CD4-positive, alpha-beta T cell treated with Interleukin-4 for 4 hours (primary cell): ENCODE measurements around the gene LILRA6.
"Not testable (repeated sequence)": the region's sequence is repeated elsewhere in the genome, so short reads cannot be mapped to it uniquely, and the experiment has no call there.

Source experiments
- DNase-seq: peaks from one replicate; pipeline ENCODE4 v3.0.0-alpha.2; 2020

The LILRA6 gene

GRCh38 chr19:54262066-54262465, 19.5 kb upstream of the LILRA6 start:
- DNase-seq = no peak

DNA sequence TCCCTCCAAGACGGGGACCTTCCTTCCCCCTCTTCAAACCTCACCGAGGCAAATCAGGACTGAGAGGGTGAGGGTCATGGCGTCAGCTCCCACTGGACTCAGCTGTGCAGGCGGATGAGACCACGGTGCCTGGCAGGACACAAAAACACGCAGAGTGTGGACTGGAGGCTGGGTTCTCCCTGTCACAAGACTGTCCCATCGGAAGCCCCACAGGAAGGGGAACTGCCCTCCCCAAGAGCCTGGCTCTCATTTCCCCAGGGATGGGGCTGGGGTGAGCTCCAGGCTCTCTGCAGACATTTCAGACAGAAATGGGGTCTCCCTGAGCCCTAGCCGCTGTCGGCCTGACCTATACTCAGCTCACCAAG, 14.5 kb upstream of the LILRA6 start, which contains the start of gene LILRB5:
LILRB5 (minus strand) TSS at position 158 of the 365 bp plus-strand sequence; CDS start at position 78, 80 bp downstream.
- DNase-seq = no peak

DNA sequence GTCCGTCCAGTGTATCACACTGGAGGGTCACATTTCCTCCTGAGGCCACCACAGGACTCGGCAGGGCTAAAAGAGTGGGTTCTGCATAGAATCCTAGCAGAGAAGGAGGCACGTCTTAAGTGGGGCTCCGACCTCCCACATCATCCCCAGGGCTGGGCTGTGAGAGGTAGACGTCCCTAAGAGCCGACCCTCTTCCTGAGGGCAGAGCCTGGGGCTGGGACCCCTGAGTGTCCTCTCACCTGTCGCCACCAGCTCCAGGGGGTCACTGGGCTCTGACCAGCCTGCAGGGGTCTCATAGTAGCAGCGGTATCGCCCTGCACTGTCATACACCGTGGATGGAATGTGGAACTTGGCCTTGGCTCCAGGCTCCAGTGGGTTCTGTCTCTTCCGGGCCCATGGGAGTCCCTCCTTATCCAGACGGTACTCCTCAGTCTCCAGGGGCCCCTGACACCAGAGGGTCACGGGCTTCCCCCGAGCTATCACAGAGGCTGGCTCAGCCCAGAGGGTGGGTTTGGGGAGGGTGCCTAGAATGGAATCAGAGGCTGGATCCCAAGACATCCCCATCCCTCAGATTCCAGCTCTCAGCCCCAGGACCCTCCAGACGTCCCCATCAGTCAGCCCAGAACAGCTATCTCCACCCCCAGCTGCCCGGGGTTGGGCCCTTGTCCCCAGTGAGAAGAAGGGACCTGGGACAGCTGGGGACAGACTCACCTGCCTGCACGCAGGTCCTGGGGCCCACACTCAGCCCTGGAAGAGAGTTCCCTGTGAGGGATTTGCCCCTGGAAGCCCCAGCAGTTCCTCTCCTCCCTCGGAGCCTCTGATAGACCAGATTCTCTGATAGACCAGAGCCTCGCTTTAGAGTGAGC, 13.9 kb upstream of the LILRA6 start:
- no peak for DNase-seq

DNA sequence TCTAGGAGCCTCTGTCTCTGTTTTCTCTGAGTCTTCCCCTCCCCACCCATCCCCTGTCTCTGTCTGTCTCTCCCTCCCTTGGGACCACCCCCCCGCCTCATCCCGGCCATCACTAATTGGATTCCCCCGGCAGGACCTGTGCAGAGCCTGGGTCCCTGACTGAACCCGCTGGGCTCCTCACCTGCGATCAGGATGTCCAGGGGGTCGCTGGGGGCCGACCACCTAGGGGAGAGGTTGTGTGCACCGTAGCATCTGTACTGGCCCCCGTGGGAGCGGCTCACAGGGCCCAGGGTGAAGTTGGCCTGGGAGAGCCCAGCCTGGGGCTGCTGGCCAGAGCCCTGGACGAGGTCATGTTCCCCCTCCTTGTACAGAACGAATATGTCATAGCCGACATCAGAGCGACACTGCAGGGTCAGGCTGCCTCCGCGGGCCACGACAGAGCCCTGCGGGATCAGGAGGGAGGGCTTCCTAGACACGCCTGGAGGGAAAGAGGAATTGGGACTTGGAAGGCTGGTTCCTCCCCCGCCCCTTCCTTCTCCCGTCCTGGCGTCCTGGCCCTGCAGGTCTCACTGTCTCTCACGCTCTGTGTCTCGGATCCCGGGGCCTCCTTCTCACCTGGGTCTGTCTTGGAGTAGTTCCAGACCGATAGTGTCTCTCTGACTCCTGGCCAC, 12.7 kb upstream of the LILRA6 start:
- DNase-seq = no peak

DNA sequence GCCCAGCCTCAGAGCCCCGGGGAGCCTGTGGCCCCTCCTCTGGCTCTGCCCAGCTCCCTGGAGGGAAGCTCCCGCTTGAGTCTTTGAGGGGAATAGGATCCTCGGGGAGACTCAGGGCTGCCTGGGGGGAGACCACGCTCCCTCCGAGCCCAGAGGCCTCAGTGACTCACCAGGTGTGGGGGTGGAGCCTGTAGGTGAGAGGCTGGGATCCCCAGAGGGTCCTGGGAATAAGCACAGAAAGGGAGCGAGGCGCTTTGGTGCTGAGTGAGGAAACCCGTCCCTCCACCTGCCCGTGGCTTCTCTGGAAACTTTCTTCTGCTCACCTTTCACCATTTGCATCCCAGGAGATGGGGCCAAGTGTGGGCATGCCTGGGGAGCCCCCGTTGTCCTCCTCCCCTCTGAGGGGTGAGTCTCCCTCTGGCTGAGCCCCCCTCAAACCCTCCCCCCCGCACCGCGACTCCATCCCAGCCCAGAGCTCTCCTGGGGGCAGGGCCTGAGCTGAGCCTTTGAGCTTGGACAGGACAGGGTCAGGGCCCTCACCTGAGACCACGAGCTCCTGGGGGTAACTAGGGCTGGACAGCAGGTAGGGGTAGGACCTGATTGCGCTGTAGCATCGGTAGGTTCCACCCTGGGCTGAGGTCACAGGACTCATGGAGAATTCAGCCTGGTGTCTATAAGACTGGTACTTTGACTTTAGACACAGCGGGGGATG, 11.8 kb upstream of the LILRA6 start:
- DNase-seq = no peak

DNA sequence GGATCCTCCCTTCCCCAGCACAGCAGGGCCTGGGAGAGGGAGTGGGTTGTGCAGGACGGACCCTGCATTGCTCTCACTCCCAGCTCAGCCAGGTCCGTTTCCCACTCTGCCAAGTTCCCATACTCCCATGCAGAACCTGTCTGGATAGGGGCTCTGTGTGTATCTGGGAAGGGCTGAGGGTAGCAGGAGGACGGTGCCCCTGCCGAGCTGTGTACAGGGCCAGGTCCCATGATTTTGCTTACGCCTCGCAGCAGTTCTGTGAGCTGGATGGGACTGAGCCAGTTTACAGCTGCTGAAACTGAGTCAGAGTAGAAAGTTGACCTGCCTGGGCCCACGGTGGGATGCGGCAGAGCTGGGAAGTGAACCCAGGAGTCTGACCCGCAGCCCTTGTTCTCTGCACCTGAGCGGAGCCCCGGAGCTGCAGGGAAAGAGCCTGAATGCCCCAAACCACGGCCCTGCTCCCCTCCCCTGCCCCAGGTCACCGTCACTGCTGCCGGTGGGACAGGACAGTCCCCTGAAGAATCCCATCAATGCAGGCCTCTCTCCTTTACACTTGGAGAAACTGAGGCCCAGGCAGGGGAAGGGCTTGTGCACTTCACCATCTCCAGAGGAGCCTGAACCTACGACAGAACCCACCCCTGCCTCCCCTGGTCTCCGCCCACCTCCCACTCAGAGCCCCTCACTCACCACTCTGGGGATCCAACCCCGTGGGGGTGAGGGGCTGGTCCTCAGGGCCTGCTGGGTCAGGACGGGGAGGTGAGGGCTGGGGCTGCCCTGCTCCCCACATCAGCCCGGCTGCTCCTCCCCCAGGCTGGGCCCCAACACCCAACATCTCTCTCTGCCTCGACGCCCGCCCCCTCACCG, 11.0 kb upstream of the LILRA6 start:
- no peak for DNase-seq

- DNase-seq = no peak
Measured at GRCh38 chr19:54252845-54253244, 10.3 kb upstream of the LILRA6 start.

DNA sequence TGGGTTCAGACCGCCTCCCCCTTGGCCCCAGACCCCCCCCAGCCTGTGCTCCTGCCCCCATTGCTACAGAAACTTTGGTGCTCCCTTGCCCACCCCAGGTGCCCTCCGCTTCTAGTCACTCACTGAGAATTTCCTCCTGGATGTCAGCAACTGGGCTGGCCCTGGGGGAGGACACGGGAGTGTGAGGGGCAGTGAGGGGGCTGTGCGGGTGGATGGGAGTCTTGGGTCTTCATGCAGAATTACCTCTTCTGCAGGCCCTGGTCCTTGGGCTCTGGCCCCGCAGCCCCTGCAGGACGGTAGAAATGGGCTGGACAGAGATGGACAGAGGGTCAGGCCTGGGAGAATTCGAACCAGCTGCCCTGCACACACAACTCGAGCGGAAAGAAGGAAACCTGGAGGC, 9.7 kb upstream of the LILRA6 start:
- no peak for DNase-seq

DNA sequence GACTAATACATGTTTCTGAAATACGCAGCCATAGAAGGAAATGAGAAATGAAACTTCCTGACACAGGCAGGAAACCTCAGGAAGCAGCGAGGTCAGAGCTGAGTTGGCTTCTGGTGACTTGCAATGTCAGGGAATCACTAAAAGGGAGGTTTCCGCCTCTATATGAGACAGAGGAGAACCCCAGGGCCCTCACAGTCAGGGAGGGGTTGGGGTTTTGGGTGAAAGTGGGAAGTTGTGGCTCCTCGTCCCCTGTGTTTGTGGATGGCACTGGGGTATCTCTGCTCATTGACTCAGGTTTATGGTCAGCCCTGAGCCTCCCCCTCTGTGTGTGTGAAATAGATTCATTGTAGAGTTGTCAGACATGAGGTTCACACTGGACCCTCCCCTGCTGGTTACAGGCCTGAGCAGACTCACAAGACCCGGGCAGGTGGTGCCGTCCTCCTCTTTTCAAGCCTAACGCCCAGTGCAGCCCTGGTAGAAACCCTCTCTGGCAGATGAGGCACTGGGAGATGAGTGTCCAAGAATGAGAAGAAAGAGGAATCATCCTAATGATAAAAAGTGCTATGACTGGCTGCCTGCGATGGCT, 5.5 kb upstream of the LILRA6 start:
- peak; percentile 41 for DNase-seq

GRCh38 chr19:54247106-54247930, 4.7 kb upstream of the LILRA6 start:
- no peak for DNase-seq

- DNase-seq = no peak
Measured at GRCh38 chr19:54245936-54246335, 3.3 kb upstream of the LILRA6 start.

DNA sequence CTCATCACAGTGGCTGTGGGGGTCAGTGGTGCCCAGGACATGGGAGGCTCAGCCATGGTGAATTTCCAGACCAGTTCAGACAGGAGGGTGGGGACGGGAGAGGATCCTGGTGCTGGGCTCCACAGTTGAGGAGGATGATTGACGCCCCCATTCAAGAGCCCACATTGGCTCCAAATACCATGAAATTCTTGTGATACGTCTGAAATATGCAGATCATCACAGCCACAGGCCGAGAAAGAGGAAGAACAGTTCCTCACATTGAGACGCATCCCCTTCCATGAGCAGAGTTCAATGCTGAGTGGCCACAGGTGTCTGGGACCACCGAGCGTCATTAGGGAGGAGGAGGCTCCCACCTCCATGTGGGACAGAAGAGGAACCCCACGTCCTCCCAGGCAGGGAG, 1.2 kb upstream of the LILRA6 start:
- DNase-seq = not testable (repeated sequence)

- DNase-seq = not testable (repeated sequence)
Measured at GRCh38 chr19:54242234-54242633, 356 bp downstream of the LILRA6 start.

- DNase-seq = not testable (repeated sequence)
Measured at GRCh38 chr19:54240372-54241336, 1.9 kb downstream of the LILRA6 start.

GRCh38 chr19:54239491-54240371, 2.9 kb downstream of the LILRA6 start:
- not testable (repeated sequence) for DNase-seq

DNA sequence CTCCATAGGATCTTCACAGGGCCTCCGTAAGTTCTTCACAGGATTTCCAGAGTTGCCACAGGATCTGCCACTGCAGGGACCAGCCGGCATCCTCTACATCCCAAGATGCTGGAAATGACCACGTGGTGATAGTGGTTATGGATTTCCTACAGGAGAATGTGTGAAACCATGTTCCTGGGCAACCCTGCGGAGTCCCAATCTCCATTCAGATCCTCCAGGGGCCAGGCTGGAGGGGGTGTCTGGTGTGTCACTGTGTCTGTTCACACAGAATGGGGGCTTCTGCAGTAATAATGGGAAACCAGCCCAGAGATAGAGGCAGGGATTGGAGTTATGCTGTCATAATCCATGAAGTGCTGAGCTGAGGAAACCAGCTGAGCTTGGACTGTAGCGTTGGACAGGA, 8.6 kb downstream of the LILRA6 start:
- DNase-seq = no peak

- peak; percentile 78 for DNase-seq
Measured at GRCh38 chr19:54231077-54231931, 11.3 kb downstream of the LILRA6 start.

GRCh38 chr19:54230031-54230430, 12.6 kb downstream of the LILRA6 start:
- DNase-seq = no peak
